HepG2 (cell line): ENCODE results near the gene CDHR5. TPM values are rescaled to one million over a fixed set of nuclear protein-coding genes. Genes with fewer than 3 reads are reported as not detected.

Experiments used
- AGO2 ChIP-seq: fragments of 200-400 bp; formaldehyde crosslinking; optimal IDR thresholded peaks from 2 replicates; pipeline ENCODE3; 2017; ENCODE audit warnings: mild to moderate bottlenecking, low read depth, low read length, moderate library complexity
- GMEB2 ChIP-seq: IDR thresholded peaks from 2 replicates; pipeline ENCODE4 v1.6.1; 2016; ENCODE audit warnings: missing biosample characterization, missing genetic modification reagents, low read depth
- HNF4A ChIP-seq: sonication (generic); formaldehyde crosslinking; IDR thresholded peaks from 2 replicates; pipeline ENCODE4 v1.4.0; 2020; ENCODE audit warnings: missing genetic modification reagents
- HNRNPL ChIP-seq: fragments of 200-400 bp; formaldehyde crosslinking; IDR thresholded peaks from 2 replicates; pipeline ENCODE4 v1.6.1; 2017; ENCODE audit warnings: mild to moderate bottlenecking, low read depth, low read length
- MED8 ChIP-seq: sonication (generic); formaldehyde crosslinking; IDR thresholded peaks from 2 replicates; pipeline ENCODE4 v1.8.1; 2023; ENCODE audit warnings: mild to moderate bottlenecking, missing genetic modification reagents; ENCODE audit not compliant: insufficient replicate concordance
- NR2C2 ChIP-seq: sonication (generic); formaldehyde crosslinking; IDR thresholded peaks from 2 replicates; pipeline ENCODE4 v1.4.0; 2020; ENCODE audit warnings: missing genetic modification reagents, mild to moderate bottlenecking, moderate library complexity, borderline replicate concordance
- PAXIP1 ChIP-seq: sonication (generic); formaldehyde crosslinking; conservative IDR thresholded peaks from 2 replicates; pipeline ENCODE4 v1.4.0; 2020; ENCODE audit warnings: mild to moderate bottlenecking, missing genetic modification reagents, moderate library complexity
- THRA ChIP-seq: sonication (generic); formaldehyde crosslinking; IDR thresholded peaks from 2 replicates; pipeline ENCODE4 v1.4.0; 2020; ENCODE audit warnings: missing genetic modification reagents, borderline replicate concordance
- UBTF ChIP-seq: sonication (generic); formaldehyde crosslinking; IDR thresholded peaks from 2 replicates; pipeline ENCODE4 v1.4.0; 2020; ENCODE audit warnings: mild to moderate bottlenecking, missing genetic modification reagents
- ZBED4 ChIP-seq: sonication (generic); formaldehyde crosslinking; IDR thresholded peaks from 2 replicates; pipeline ENCODE4 v1.4.0; 2020; ENCODE audit warnings: missing genetic modification reagents, borderline replicate concordance
- ZFP90 ChIP-seq: sonication (generic); formaldehyde crosslinking; IDR thresholded peaks from 2 replicates; pipeline ENCODE4 v1.8.0; 2022; ENCODE audit warnings: missing genetic modification reagents, mild to moderate bottlenecking, inconsistent platforms, borderline replicate concordance
- ZNF362 ChIP-seq: sonication (generic); formaldehyde crosslinking; IDR thresholded peaks from 2 replicates; pipeline ENCODE4 v1.4.0; 2020; ENCODE audit warnings: missing genetic modification reagents, mild to moderate bottlenecking, borderline replicate concordance
- ZNF772 ChIP-seq: sonication (generic); formaldehyde crosslinking; IDR thresholded peaks from 2 replicates; pipeline ENCODE4 v1.5.0; 2020; ENCODE audit warnings: mild to moderate bottlenecking, missing genetic modification reagents
- polyA plus RNA-seq, 8 experiments: library from polyadenylated mRNA; depleted of rRNA in 3 of 8; stranded (reverse) in 7 of 8; unstranded in 1 of 8; fragments of >200 nt; fragmentation: Illumina TruSeq in 4 of 8; extraction: Trizol in 4 of 8; gene quantifications; 2 replicates each; pipeline versions ENCODE4 v1.2.1 to v1.2.3, GENCODE V29; 2011 to 2016; ENCODE audit warnings: low read depth in 4 of 8, missing spikeins in 1 of 8, mixed read lengths in 1 of 8; ENCODE audit not compliant: insufficient read depth in 1 of 8
- total RNA-seq, 5 experiments: library from RNA; depleted of rRNA; stranded (reverse); fragments of >200 nt; fragmentation: Illumina TruSeq; extraction: Trizol; gene quantifications; 2 replicates each; pipeline ENCODE4 v1.2.3, GENCODE V29; 2016; ENCODE audit warnings: low read depth in 1 of 5

The CDHR5 gene
- total and polyA plus RNA-seq, 2 of the 13 experiments (the other 11 are each of a cell fraction or from before 2014, with no cell fraction given), result 0.46 to 0.71 TPM

GRCh38 chr11:657691-658126 lies 33.0 kb upstream of the CDHR5 start (continued):
- no peak for TF ChIP-seq ZBED4 (CRISPR knock-in tag)
- peak; percentile 95 for TF ChIP-seq HNF4A
- TF ChIP-seq ZFP90 (CRISPR knock-in tag), result no peak
- TF ChIP-seq GMEB2 (CRISPR knock-in tag), result no peak
- peak; percentile 85 for TF ChIP-seq HNRNPL
- TF ChIP-seq AGO2, result peak; percentile 23
- no peak for TF ChIP-seq MED8 (CRISPR knock-in tag)
- peak; percentile 29; the same call in 1 of the 2 replicates for TF ChIP-seq UBTF (CRISPR knock-in tag)
- no peak for TF ChIP-seq ZNF362 (CRISPR knock-in tag)
- no peak for TF ChIP-seq ZNF772 (CRISPR knock-in tag)
- no peak for TF ChIP-seq NR2C2 (CRISPR knock-in tag)
- peak; percentile 59; the same call in 1 of the 2 replicates for TF ChIP-seq THRA
- peak; percentile 78 for TF ChIP-seq PAXIP1 (CRISPR knock-in tag)
